ENCODE measurements around the gene HK2.
"Not testable (repeated sequence)": the region's sequence is repeated elsewhere in the genome, so short reads cannot be mapped to it uniquely, and the experiment has no call there.

HK2 gene

GRCh38 chr2:74846481-74846880 lies 12.6 kb downstream of the HK2 start:
- Histone ChIP-seq H3K4me1 (peaks cover 0 to 62% (median 50%) of the 10 kb centered on the region in 4 donors), H3K36me3 (no peaks in the 10 kb centered on the region), H3K27ac (peak overlapping the region; percentile 80 to 81), H3K27me3 (no peaks in the 10 kb centered on the region), H3K4me3 (no peak overlapping the region), H3K9me3 (no peaks in the 10 kb centered on the region)
- DNase-seq: no peak
- no peak for TF ChIP-seq CTCF (IDR thresholded peaks at IDR 0.05)
- intact Hi-C loops (cut with DNase I; ENCODE audit: low total_unique reads): no loop called here

GRCh38 chr2:74847070-74847858 lies 13.3 kb downstream of the HK2 start:
- no peaks in the 10 kb centered on the region for H3K27me3 ChIP-seq
- intact Hi-C loops (cut with DNase I; ENCODE audit: low total_unique reads): no loop called here
- TF ChIP-seq CTCF (IDR thresholded peaks at IDR 0.05): no peak
- no peak for DNase-seq
- H3K36me3 ChIP-seq: no peaks in the 10 kb centered on the region
- no peak overlapping the region for H3K27ac ChIP-seq
- peaks cover 0 to 65% (median 50%) of the 10 kb centered on the region in 4 donors for H3K4me1 ChIP-seq
- no peak overlapping the region for H3K4me3 ChIP-seq
- H3K9me3 ChIP-seq: no peaks in the 10 kb centered on the region

- no peaks in the 10 kb centered on the region for H3K9me3 ChIP-seq
- no peak overlapping the region for H3K27ac ChIP-seq
- H3K36me3 ChIP-seq: peaks cover 0 to 2% (median 2%) of the 10 kb centered on the region in 3 donors
- no peak overlapping the region for H3K4me3 ChIP-seq
- H3K27me3 ChIP-seq: no peaks in the 10 kb centered on the region
- H3K4me1 ChIP-seq: peaks cover 0 to 49% (median 33%) of the 10 kb centered on the region in 4 donors
- no peak for DNase-seq
- intact Hi-C loops (cut with DNase I; ENCODE audit: low total_unique reads): no loop called here
- no peak for TF ChIP-seq CTCF (IDR thresholded peaks at IDR 0.05)
Observed at GRCh38 chr2:74849228-74849892, 15.4 kb downstream of the HK2 start.

GRCh38 chr2:74850496-74851190 lies 16.7 kb downstream of the HK2 start:
- H3K36me3 ChIP-seq: peaks cover 0 to 15% (median 14%) of the 10 kb centered on the region in 3 donors
- H3K9me3 ChIP-seq: no peaks in the 10 kb centered on the region
- DNase-seq: no peak
- intact Hi-C loops (cut with DNase I; ENCODE audit: low total_unique reads): no loop called here
- no peaks in the 10 kb centered on the region for H3K27me3 ChIP-seq
- no peak overlapping the region for H3K4me3 ChIP-seq
- H3K27ac ChIP-seq: no peak overlapping the region
- H3K4me1 ChIP-seq: peaks cover 0 to 37% (median 21%) of the 10 kb centered on the region in 4 donors
- TF ChIP-seq CTCF (IDR thresholded peaks at IDR 0.05): no peak

GRCh38 chr2:74851191-74851566 lies 17.3 kb downstream of the HK2 start:
- H3K27ac ChIP-seq: no peak overlapping the region
- no peaks in the 10 kb centered on the region for H3K9me3 ChIP-seq
- H3K4me1 ChIP-seq: peaks cover 0 to 32% (median 15%) of the 10 kb centered on the region in 4 donors
- no peaks in the 10 kb centered on the region for H3K27me3 ChIP-seq
- peaks cover 0 to 20% (median 20%) of the 10 kb centered on the region in 3 donors for H3K36me3 ChIP-seq
- intact Hi-C loops (cut with DNase I; ENCODE audit: low total_unique reads): no loop called here
- TF ChIP-seq CTCF (IDR thresholded peaks at IDR 0.05): no peak
- H3K4me3 ChIP-seq: no peak overlapping the region
- no peak for DNase-seq

- H3K27me3 ChIP-seq; H3K4me3 ChIP-seq; intact Hi-C loops (cut with DNase I; ENCODE audit: low total_unique reads); DNase-seq; H3K9me3 ChIP-seq; H3K27ac ChIP-seq: not testable (repeated sequence)
- peaks cover 0 to 22% (median 22%) of the 10 kb centered on the region in 3 donors for H3K36me3 ChIP-seq
- peaks cover 0 to 19% (median 10%) of the 10 kb centered on the region in 4 donors for H3K4me1 ChIP-seq
Observed at GRCh38 chr2:74853360-74853759, 19.4 kb downstream of the HK2 start.

Data from tibial artery (tissue), 4 donors.